GM12878 (cell line): ENCODE results near the gene POFUT2. TPM values are rescaled to one million over a fixed set of nuclear protein-coding genes. Genes with fewer than 3 reads are reported as not detected.

Source experiments
- ATAC-seq: fragments of 200-7000 bp; cut with Tn5 transposase; 3 replicates; pipeline ENCODE4 v1.9.1; 2020; ENCODE audit warnings: mild to moderate bottlenecking, moderate library complexity
- BruUV-seq: library from RNA; stranded (reverse); fragments of 400-500 nt; replicated peaks from 2 replicates; lab custom pipeline; 2021; lab: Mats Ljungman, UMichigan
- CTCF ChIA-PET: fragments of 300-600 bp; sonication (Branson Sonifier 250); formaldehyde crosslinking; extraction: SDS; loops from one replicate; lab custom pipeline; 2021; ENCODE audit warnings: inconsistent platforms; lab: Yijun Ruan, JAX
- POLR2A ChIA-PET: fragments of 350-600 bp; formaldehyde crosslinking; extraction: SDS; loops from one replicate; lab custom pipeline; 2021; ENCODE audit warnings: inconsistent platforms; lab: Charles Lee
- RAD21 ChIA-PET: fragments of 300-600 bp; sonication (Branson Sonifier 250); formaldehyde crosslinking; loops from one replicate; lab custom pipeline; 2023; ENCODE audit warnings: antibody characterized with exemption; ENCODE audit not compliant: unreplicated experiment; lab: Charles Lee
- SMC1A ChIA-PET: fragments of 300-600 bp; sonication (Branson Sonifier 250); formaldehyde crosslinking; loops from one replicate; lab custom pipeline; 2023; ENCODE audit not compliant: unreplicated experiment, uncharacterized antibody; lab: Charles Lee
- DNase-seq: peaks from one replicate; pipeline ENCODE4 v3.0.0-alpha.2; 2011; ENCODE audit warnings: low read depth, low spot score
- FAIRE-seq: peaks from 3 replicates; lab custom pipeline; 2011; peaks lifted over from hg19 to GRCh38; lab: Jason Lieb, UNC
- H2AFZ ChIP-seq: 2 replicates; pipeline ENCODE4 v1.6.0; 2011; ENCODE audit warnings: low read depth, low read length, control low read depth; ENCODE audit not compliant: control insufficient read depth
- H3K27ac ChIP-seq: 2 replicates; pipeline ENCODE4 v1.5.1; 2011; ENCODE audit warnings: control low read depth; ENCODE audit not compliant: control insufficient read depth, insufficient read depth
- H3K27me3 ChIP-seq, 2 experiments: replicated peaks in 1 of 2; 2 replicates each; pipeline versions ENCODE4 v1.6.0 to v1.6.1; 2011; ENCODE audit warnings: low read length in 1 of 2; ENCODE audit not compliant: control insufficient read depth in 2 of 2, insufficient read depth in 2 of 2
- H3K36me3 ChIP-seq, 2 experiments: 2 replicates each; pipeline ENCODE4 v1.5.1; 2011; ENCODE audit warnings: low read length in 1 of 2; ENCODE audit not compliant: control insufficient read depth in 2 of 2, insufficient read depth in 2 of 2
- H3K4me1 ChIP-seq: 2 replicates; pipeline ENCODE4 v1.6.1; 2011; ENCODE audit warnings: mild to moderate bottlenecking, low read length, moderate library complexity, mixed read lengths; ENCODE audit not compliant: control insufficient read depth, insufficient read depth
- H3K4me2 ChIP-seq: 2 replicates; pipeline ENCODE4 v1.6.0; 2011; ENCODE audit warnings: control low read depth; ENCODE audit not compliant: control insufficient read depth, insufficient read depth
- H3K4me3 ChIP-seq: fragments of 200-600 bp; sonication (generic); 2 replicates; pipeline ENCODE4 v1.5.1; 2016
- H3K79me2 ChIP-seq: 2 replicates; pipeline ENCODE4 v1.6.0; 2011; ENCODE audit warnings: low read length; ENCODE audit not compliant: control insufficient read depth, insufficient read depth
- H3K9ac ChIP-seq: 2 replicates; pipeline ENCODE4 v1.8.0; 2011; ENCODE audit warnings: low read length, control low read depth, mixed read lengths; ENCODE audit not compliant: control insufficient read depth, insufficient read depth
- H3K9me3 ChIP-seq: replicated peaks from 3 replicates; pipeline ENCODE4 v1.5.1; 2011; ENCODE audit warnings: mild to moderate bottlenecking, low read length; ENCODE audit not compliant: control insufficient read depth, insufficient read depth
- H4K20me1 ChIP-seq: 2 replicates; pipeline ENCODE4 v1.6.0; 2011; ENCODE audit not compliant: control insufficient read depth, insufficient read depth
- CHD4 ChIP-seq: fragments of 200-600 bp; sonication (generic); IDR thresholded peaks from 2 replicates; pipeline ENCODE4 v1.6.1; 2016; ENCODE audit warnings: mild to moderate bottlenecking
- FOS ChIP-seq: IDR thresholded peaks from 3 replicates; pipeline ENCODE4 v1.6.1; 2011; ENCODE audit warnings: borderline replicate concordance; ENCODE audit not compliant: insufficient read length; ENCODE audit errors: extremely low read depth
- HCFC1 ChIP-seq: fragments of 150-350 bp; IDR thresholded peaks from 2 replicates; pipeline ENCODE4 v1.6.1; 2014; ENCODE audit warnings: low read length
- HDAC6 ChIP-seq: fragments of 200-600 bp; sonication (generic); IDR thresholded peaks from one replicate; pipeline ENCODE4 v1.8.0; 2017; ENCODE audit warnings: antibody characterized with exemption; ENCODE audit not compliant: unreplicated experiment
- IKZF1 ChIP-seq: fragments of 450-650 bp; conservative IDR thresholded peaks from 2 replicates; pipeline ENCODE4 v1.6.1; 2017; ENCODE audit warnings: antibody characterized with exemption, mild to moderate bottlenecking
- IKZF2 ChIP-seq, 2 experiments: fragments of 450-650 bp; IDR thresholded peaks; 2 replicates each; pipeline ENCODE4 v1.6.1; 2017; ENCODE audit warnings: mild to moderate bottlenecking in 2 of 2, moderate library complexity in 2 of 2
- LARP7 ChIP-seq: fragments of 450-650 bp; IDR thresholded peaks from 2 replicates; pipeline ENCODE4 v1.6.1; 2017; ENCODE audit warnings: mild to moderate bottlenecking
- MTA2 ChIP-seq: fragments of 450-650 bp; IDR thresholded peaks from 2 replicates; pipeline ENCODE4 v1.6.1; 2016; ENCODE audit warnings: low read depth, mild to moderate bottlenecking, moderate library complexity
- MTA3 ChIP-seq: IDR thresholded peaks from 2 replicates; pipeline ENCODE4 v1.6.1; 2012; ENCODE audit warnings: low read length, inconsistent platforms, borderline replicate concordance
- NFIC ChIP-seq: IDR thresholded peaks from 2 replicates; pipeline ENCODE4 v1.6.1; 2012; ENCODE audit warnings: low read depth, mild to moderate bottlenecking, inconsistent platforms, low read length, moderate library complexity
- NR2C2 ChIP-seq: IDR thresholded peaks from 2 replicates; pipeline ENCODE4 v1.6.1; 2011; ENCODE audit warnings: borderline replicate concordance, low read depth; ENCODE audit not compliant: control insufficient read depth, insufficient read length
- RBBP5 ChIP-seq: fragments of 200-600 bp; sonication (generic); conservative IDR thresholded peaks from 2 replicates; pipeline ENCODE4 v1.6.1; 2016
- SIX5 ChIP-seq: IDR thresholded peaks from 2 replicates; pipeline ENCODE4 v1.6.1; 2011; ENCODE audit warnings: mild to moderate bottlenecking, low read depth, low read length, moderate library complexity; ENCODE audit not compliant: severe bottlenecking
- SUZ12 ChIP-seq: fragments of 200-600 bp; sonication (generic); IDR thresholded peaks from one replicate; pipeline ENCODE4 v1.6.1; 2018; ENCODE audit warnings: antibody characterized with exemption, mild to moderate bottlenecking; ENCODE audit not compliant: unreplicated experiment
- ZNF207 ChIP-seq: fragments of 450-650 bp; IDR thresholded peaks from 2 replicates; pipeline ENCODE4 v1.6.1; 2014; ENCODE audit warnings: antibody characterized with exemption, mild to moderate bottlenecking, borderline replicate concordance
- ZNF274 ChIP-seq: IDR thresholded peaks from one replicate; pipeline ENCODE4 v1.8.0; 2011; ENCODE audit not compliant: insufficient read length, insufficient read depth
- WGBS: methylation state at CpG from one replicate; pipeline ENCODE4 v1.1.6; 2016; ENCODE audit warnings: low lambda C conversion rate; ENCODE audit not compliant: insufficient replicate concordance, insufficient coverage; ENCODE audit errors: missing lambda C conversion rate; 5-methylcytosine and 5-hydroxymethylcytosine counted together
- in situ Hi-C: fragments of 300-500 bp; cut with MboI; formaldehyde crosslinking; loops from 9 replicates; pipeline ENCODE4 v1.14.3; 2018; ENCODE audit warnings: mixed read lengths
- intact Hi-C: fragments of 100-400 bp; cut with micrococcal nuclease; formaldehyde crosslinking; loops from one replicate; pipeline ENCODE4 v1.14.2; 2022; ENCODE audit not compliant: unreplicated experiment
- polyA plus RNA-seq, 11 experiments: library from polyadenylated mRNA; depleted of rRNA in 4 of 11; unstranded in 6 of 11; stranded (reverse) in 5 of 11; fragments of >200 nt; fragmentation: Nextera tagmentation in 4 of 11; fragmentation: Illumina TruSeq in 1 of 11; extraction: Ambion mirVana in 4 of 11; extraction: Trizol in 1 of 11; gene quantifications; 1 replicate in 1 of 11; 2 replicates in 10 of 11; pipeline versions ENCODE4 v1.2.1 to v1.2.3, GENCODE V29; 2011 to 2016; ENCODE audit warnings: inconsistent platforms in 2 of 11, missing spikeins in 2 of 11, low read depth in 1 of 11
- total RNA-seq, 4 experiments: library from RNA; depleted of rRNA in 3 of 4; stranded (reverse); fragments of >200 nt in 3 of 4; fragmentation: Illumina TruSeq in 1 of 4; extraction: Trizol in 1 of 4; gene quantifications; 2 replicates each; pipeline versions ENCODE4 v1.2.1 to v1.2.3, GENCODE V29; 2013 to 2021
- TF ChIP-seq, protein P1 (sequence below), 3 experiments: IDR thresholded peaks in 2 of 3; conservative IDR thresholded peaks in 1 of 3; 2 replicates each; pipeline ENCODE4 v1.5.1; 2011; ENCODE audit warnings: low read depth in 3 of 3, low read length in 3 of 3, mild to moderate bottlenecking in 3 of 3, control low read depth in 2 of 3, moderate library complexity in 2 of 3, inconsistent platforms in 1 of 3, mixed read lengths in 1 of 3; ENCODE audit not compliant: control insufficient read depth in 2 of 3, insufficient read depth in 1 of 3; ENCODE audit errors: extremely low read depth in 1 of 3
- TF ChIP-seq, protein P2 (sequence below): IDR thresholded peaks from 2 replicates; pipeline ENCODE4 v1.6.1; 2011; ENCODE audit warnings: borderline replicate concordance, low read depth, mild to moderate bottlenecking, moderate library complexity, low read length; ENCODE audit not compliant: insufficient read depth, poor library complexity, severe bottlenecking
- TF ChIP-seq, protein P3 (sequence below): IDR thresholded peaks from 2 replicates; pipeline ENCODE4 v1.6.1; 2011; ENCODE audit warnings: borderline replicate concordance, low read depth, mild to moderate bottlenecking, moderate library complexity, mixed read lengths, low read length; ENCODE audit not compliant: insufficient read depth; ENCODE audit errors: extremely low read length

POFUT2 gene
- total and polyA plus RNA-seq, 10 of the 15 experiments (the other 5 are each of a cell fraction or from before 2014, with no cell fraction given): 1.2 to 15.1 (median 6.8) TPM

DNA sequence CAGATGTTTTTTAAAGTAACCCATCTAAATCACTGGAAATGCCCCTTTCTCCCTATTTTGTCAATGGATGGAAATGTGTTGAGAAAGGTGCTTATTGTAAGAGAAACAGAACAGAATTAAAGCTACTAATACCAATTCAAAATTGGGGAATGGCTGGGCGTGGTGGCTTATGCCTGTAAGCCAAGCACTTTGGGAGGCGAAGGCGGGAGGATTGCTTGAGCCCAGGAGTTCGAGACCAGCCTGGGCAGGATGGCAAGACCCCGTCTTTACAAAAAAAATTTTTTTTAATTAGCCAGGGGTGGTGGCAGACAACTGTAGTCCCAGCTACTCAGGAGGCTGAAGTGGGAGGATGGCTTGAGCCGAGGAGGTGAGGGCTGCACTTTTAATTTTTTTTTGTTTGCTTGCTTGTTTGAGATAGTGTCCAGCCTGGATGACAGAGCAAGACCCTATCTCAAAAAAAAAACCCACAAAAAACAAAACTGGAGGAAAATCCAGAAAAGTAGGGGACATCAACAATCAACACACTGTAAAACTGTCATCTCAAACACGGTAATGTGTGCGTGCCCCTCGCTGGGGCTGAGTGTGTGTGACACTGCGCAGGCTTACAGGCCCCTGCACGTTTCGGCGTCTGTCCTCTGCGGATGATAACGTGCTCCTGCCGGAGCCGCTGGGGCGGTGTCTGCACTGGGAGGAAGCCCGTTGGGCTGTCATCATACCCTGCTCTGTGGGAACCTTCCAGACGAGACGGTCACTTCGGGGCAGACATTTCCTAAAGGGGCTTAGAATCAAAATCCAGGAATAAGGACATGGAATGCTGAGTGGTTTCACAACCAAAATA, 11.6 kb upstream of the POFUT2 start:
- POLR2A ChIA-PET: no interaction called here
- FAIRE-seq: no peak
- SMC1A ChIA-PET: no interaction called here
- Histone ChIP-seq H3K9ac (no peak overlapping the region), H3K79me2 (no peaks in the 10 kb centered on the region), H4K20me1 (no peaks in the 10 kb centered on the region), H3K4me2 (no peak overlapping the region), H3K4me1 (no peaks in the 10 kb centered on the region), H3K27me3 (no peaks in the 10 kb centered on the region; a peak in 1 of 4 replicates), H3K27ac (no peak overlapping the region), H2AFZ (no peak overlapping the region), H3K9me3 (no peaks in the 10 kb centered on the region), H3K36me3 (no peaks in the 10 kb centered on the region), H3K4me3 (no peak overlapping the region)
- no peak for ATAC-seq
- in situ Hi-C loops: loop anchor here (10.0 kb wide), 1 partner anchor 516 kb away; no protein-coding TSS in a partner anchor
- intact Hi-C loops: no loop called here
- 50% methylated on average over 22 of the region's 22 CpGs for WGBS
- TF ChIP-seq LARP7: no peak
- no peak for TF ChIP-seq HCFC1
- no peak for TF ChIP-seq CHD4
- no peak for TF ChIP-seq FOS
- TF ChIP-seq SIX5: no peak
- no peak for TF ChIP-seq NR2C2
- TF ChIP-seq ZNF207: no peak
- TF ChIP-seq NFIC: no peak
- no peak for TF ChIP-seq MTA3
- TF ChIP-seq IKZF1: no peak
- no peak for TF ChIP-seq ZNF274
- no peak for TF ChIP-seq HDAC6
- no peak for TF ChIP-seq MTA2
- no peak for TF ChIP-seq IKZF2 (IDR thresholded peaks at IDR 0.05)
- no peak for TF ChIP-seq SUZ12
- TF ChIP-seq, protein P1, sequence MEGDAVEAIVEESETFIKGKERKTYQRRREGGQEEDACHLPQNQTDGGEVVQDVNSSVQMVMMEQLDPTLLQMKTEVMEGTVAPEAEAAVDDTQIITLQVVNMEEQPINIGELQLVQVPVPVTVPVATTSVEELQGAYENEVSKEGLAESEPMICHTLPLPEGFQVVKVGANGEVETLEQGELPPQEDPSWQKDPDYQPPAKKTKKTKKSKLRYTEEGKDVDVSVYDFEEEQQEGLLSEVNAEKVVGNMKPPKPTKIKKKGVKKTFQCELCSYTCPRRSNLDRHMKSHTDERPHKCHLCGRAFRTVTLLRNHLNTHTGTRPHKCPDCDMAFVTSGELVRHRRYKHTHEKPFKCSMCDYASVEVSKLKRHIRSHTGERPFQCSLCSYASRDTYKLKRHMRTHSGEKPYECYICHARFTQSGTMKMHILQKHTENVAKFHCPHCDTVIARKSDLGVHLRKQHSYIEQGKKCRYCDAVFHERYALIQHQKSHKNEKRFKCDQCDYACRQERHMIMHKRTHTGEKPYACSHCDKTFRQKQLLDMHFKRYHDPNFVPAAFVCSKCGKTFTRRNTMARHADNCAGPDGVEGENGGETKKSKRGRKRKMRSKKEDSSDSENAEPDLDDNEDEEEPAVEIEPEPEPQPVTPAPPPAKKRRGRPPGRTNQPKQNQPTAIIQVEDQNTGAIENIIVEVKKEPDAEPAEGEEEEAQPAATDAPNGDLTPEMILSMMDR (IDR thresholded peaks at IDR 0.05 in 2 of 3, conservative IDR thresholded peaks at IDR 0.05 in 1 of 3; ENCODE audit: control insufficient read depth in 2 of 3, extremely low read depth in 1 of 3, insufficient read depth in 1 of 3, low read depth in 3 of 3, low read length in 3 of 3): no peak
- TF ChIP-seq, protein P2, sequence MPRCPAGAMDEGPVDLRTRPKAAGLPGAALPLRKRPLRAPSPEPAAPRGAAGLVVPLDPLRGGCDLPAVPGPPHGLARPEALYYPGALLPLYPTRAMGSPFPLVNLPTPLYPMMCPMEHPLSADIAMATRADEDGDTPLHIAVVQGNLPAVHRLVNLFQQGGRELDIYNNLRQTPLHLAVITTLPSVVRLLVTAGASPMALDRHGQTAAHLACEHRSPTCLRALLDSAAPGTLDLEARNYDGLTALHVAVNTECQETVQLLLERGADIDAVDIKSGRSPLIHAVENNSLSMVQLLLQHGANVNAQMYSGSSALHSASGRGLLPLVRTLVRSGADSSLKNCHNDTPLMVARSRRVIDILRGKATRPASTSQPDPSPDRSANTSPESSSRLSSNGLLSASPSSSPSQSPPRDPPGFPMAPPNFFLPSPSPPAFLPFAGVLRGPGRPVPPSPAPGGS: no peak
- no peak for TF ChIP-seq RBBP5
- TF ChIP-seq, protein P3, sequence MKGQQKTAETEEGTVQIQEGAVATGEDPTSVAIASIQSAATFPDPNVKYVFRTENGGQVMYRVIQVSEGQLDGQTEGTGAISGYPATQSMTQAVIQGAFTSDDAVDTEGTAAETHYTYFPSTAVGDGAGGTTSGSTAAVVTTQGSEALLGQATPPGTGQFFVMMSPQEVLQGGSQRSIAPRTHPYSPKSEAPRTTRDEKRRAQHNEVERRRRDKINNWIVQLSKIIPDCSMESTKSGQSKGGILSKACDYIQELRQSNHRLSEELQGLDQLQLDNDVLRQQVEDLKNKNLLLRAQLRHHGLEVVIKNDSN: no peak
- BruUV-seq: no TSS peak
- CTCF ChIA-PET: interaction anchor here (1.1 to 1.4 kb wide), 2 partner anchors 159 to 349 kb away, joined by 4 read pairs; no protein-coding TSS in a partner anchor
- RAD21 ChIA-PET: no interaction called here
- no peak for DNase-seq
